Neural crest cell (in vitro differentiated cells): ENCODE results near the gene CDKN1C. TPM values are rescaled to one million over a fixed set of nuclear protein-coding genes. Genes with fewer than 3 reads are reported as not detected.
A peak's percentile ranks its signal among the peaks of the same experiment; 100 is the strongest.

Source experiments
- DNase-seq: peaks from one replicate; pipeline ENCODE4 v3.0.0; 2021; ENCODE audit warnings: low read depth, mixed read lengths, low spot score
- H3K27ac Mint-ChIP-seq: one replicate; pipeline ENCODE4 v1.8.0; 2021; ENCODE audit warnings: mild to moderate bottlenecking, mixed read lengths; ENCODE audit not compliant: unreplicated experiment
- H3K27me3 Mint-ChIP-seq: 2 replicates; pipeline ENCODE4 v1.8.0; 2021; ENCODE audit warnings: low read depth, mild to moderate bottlenecking, mixed read lengths
- H3K36me3 Mint-ChIP-seq: 2 replicates; pipeline ENCODE4 v1.8.0; 2021; ENCODE audit warnings: low read depth, mild to moderate bottlenecking, mixed read lengths
- H3K4me1 Mint-ChIP-seq: 2 replicates; pipeline ENCODE4 v1.8.0; 2021; ENCODE audit warnings: mixed read lengths
- H3K4me3 Mint-ChIP-seq: one replicate; pipeline ENCODE4 v1.8.0; 2021; ENCODE audit warnings: mild to moderate bottlenecking, mixed read lengths
- H3K9me3 Mint-ChIP-seq: 2 replicates; pipeline ENCODE4 v1.8.0; 2021; ENCODE audit warnings: mixed read lengths
- total RNA-seq: library from RNA; stranded (reverse); gene quantifications from 2 replicates; pipeline ENCODE4 v1.2.1, GENCODE V29; 2021
- TF ChIP-seq, protein P1 (sequence below): fragments of 200-600 bp; sonication (generic); conservative IDR thresholded peaks from 2 replicates; pipeline ENCODE4 v1.5.0; 2021; ENCODE audit warnings: antibody characterized with exemption, mild to moderate bottlenecking

Gene CDKN1C
- total RNA-seq, 1 donor from 2014 or later = 78.3 TPM

DNA sequence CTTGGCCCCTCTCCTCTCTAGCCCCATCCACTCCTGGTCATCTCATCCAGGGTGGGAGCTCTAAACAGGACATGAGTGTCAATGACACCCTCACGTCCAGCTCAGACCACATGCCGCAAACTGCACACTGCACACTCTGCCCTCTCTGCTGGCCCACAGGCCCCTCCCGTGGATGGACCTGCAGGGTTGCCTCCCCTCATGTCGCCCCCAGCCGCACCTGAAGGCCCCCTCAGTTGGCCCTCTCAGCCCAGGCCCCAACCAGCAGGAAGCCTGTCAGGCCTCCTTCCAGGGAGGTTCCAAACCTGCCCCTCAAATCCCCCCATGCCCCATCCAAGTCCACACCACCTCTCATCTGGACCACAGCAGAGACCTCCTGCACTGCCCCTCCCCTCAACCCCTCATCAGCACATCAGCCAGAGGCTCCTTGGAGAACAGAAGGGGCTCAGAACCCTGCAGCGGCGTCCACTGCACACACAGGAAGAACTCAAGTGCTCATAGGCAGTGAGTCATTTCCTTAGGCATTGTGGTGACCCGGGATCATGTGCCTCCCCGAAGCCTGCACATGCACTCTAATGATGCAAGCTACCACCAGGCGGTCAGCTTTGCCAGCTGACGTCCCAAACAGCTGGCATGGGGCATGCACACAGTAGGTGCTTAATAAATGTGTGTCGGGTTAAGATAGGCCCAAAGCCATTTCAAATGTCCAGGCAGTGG, 12.9 kb upstream of the CDKN1C start:
- no peaks in the 10 kb centered on the region for H3K9me3 Mint-ChIP-seq
- DNase-seq = no peak
- H3K4me1 Mint-ChIP-seq = peaks cover 37% of the 10 kb centered on the region
- TF ChIP-seq, protein P1, sequence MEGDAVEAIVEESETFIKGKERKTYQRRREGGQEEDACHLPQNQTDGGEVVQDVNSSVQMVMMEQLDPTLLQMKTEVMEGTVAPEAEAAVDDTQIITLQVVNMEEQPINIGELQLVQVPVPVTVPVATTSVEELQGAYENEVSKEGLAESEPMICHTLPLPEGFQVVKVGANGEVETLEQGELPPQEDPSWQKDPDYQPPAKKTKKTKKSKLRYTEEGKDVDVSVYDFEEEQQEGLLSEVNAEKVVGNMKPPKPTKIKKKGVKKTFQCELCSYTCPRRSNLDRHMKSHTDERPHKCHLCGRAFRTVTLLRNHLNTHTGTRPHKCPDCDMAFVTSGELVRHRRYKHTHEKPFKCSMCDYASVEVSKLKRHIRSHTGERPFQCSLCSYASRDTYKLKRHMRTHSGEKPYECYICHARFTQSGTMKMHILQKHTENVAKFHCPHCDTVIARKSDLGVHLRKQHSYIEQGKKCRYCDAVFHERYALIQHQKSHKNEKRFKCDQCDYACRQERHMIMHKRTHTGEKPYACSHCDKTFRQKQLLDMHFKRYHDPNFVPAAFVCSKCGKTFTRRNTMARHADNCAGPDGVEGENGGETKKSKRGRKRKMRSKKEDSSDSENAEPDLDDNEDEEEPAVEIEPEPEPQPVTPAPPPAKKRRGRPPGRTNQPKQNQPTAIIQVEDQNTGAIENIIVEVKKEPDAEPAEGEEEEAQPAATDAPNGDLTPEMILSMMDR = no peak
- H3K27ac Mint-ChIP-seq = peak overlapping the region; percentile 89
- H3K27me3 Mint-ChIP-seq = no peaks in the 10 kb centered on the region
- H3K4me3 Mint-ChIP-seq = peak overlapping the region; percentile 57
- H3K36me3 Mint-ChIP-seq = no peaks in the 10 kb centered on the region

DNA sequence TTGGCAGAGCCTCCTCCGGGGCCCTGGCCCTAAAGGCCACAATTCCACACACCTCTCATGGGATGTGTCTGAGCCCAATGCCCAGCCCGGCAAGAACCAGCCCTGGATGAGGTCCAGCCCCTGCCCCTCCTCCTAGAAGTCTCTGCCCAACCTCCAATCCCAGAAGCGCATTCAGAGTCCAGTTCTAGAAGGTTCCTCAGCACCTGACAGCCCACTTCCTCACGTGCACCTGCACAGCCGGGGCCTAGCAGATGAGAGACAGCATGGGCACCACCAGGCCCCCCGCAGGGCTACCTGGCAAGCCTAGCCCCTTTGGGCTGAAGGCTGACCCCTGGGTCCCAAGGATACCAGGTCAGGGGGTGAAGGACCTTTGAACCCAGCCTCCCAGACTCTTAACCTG, 11.5 kb upstream of the CDKN1C start:
- H3K4me3 Mint-ChIP-seq = no peak overlapping the region
- no peak overlapping the region for H3K27ac Mint-ChIP-seq
- no peak for DNase-seq
- H3K4me1 Mint-ChIP-seq = peaks cover 37% of the 10 kb centered on the region
- no peaks in the 10 kb centered on the region for H3K27me3 Mint-ChIP-seq
- H3K36me3 Mint-ChIP-seq = no peaks in the 10 kb centered on the region
- H3K9me3 Mint-ChIP-seq = no peaks in the 10 kb centered on the region
- TF ChIP-seq, protein P1 = no peak

DNA sequence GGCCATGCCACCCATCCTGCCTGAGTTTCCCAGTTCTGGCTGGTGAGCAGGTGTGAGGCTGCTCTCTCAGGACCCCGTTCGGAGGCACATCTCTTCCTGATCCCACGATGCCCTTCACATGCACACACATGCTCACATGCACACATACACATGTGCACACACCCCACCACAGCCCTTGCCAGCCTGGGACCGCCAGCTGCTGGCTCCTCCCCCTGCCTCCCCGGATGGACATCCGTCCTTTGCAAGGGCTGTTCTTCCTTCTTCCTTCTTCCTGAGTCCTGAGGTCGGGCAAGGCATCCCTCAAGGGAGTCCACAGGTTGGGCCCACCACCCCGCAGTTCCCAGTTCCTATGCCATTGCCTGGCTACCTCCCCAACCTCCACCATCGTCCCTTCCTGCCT, 10.5 kb upstream of the CDKN1C start:
- no peak for DNase-seq
- H3K27me3 Mint-ChIP-seq = no peaks in the 10 kb centered on the region
- no peaks in the 10 kb centered on the region for H3K36me3 Mint-ChIP-seq
- no peak overlapping the region for H3K4me3 Mint-ChIP-seq
- H3K27ac Mint-ChIP-seq = no peak overlapping the region
- TF ChIP-seq, protein P1 = no peak
- peaks cover 35% of the 10 kb centered on the region for H3K4me1 Mint-ChIP-seq
- no peaks in the 10 kb centered on the region for H3K9me3 Mint-ChIP-seq

DNA sequence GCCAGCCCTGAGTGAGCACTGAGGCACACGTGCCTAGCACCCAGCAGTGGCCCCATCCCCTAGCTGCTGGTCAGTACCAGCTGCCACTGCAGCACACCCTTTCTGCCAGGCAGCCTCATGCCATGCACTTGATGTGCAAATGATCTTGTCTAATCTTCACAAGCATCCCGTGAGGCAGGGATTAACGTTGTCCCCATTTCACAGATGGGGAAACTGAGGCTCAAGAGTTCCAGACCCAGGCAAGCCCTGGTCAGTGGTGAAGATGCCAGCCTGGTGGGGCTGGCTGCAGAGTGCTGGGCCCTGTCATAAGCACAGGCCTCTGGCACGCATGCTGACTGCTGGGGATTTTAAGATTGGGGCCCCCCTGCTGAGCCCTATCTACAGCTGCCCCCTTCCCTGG, 8.4 kb upstream of the CDKN1C start:
- TF ChIP-seq, protein P1 = no peak
- Mint-ChIP-seq H3K9me3 (no peaks in the 10 kb centered on the region), H3K36me3 (no peaks in the 10 kb centered on the region), H3K27me3 (no peaks in the 10 kb centered on the region), H3K27ac (no peak overlapping the region), H3K4me1 (peaks cover 17% of the 10 kb centered on the region), H3K4me3 (peak overlapping the region; percentile 27)
- no peak for DNase-seq

DNA sequence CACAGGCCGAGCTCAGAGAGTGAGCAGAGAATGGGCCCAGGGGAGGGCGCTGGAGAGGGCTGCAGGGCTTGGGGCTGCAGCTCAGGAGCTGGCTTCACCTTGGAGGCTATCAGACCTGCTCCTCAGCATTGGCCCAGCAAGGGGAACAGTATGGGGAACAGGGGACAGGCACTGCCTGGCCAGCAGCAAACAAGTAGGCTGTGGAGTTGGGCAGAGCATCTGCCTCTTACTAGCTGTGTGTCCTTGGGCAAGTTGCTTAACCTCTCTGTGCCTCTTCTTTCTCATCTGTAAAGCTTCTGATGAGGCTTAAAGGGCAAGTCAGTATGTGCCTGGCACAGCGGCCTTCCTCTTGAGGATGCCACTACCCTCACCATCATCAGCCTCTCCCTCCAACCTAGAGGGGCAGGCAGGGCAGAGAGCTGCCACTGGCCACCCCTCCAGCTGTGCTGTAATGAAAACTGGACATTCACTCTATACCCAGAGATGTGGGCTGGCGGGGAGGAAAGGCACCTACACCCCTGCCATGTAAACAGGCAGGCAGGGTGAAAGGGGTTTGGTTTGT, 7.5 kb upstream of the CDKN1C start:
- no peak for DNase-seq
- peak overlapping the region; percentile 77 for H3K4me3 Mint-ChIP-seq
- no peaks in the 10 kb centered on the region for H3K36me3 Mint-ChIP-seq
- H3K27ac Mint-ChIP-seq = peak overlapping the region; percentile 43
- peaks cover 12% of the 10 kb centered on the region for H3K4me1 Mint-ChIP-seq
- no peaks in the 10 kb centered on the region for H3K27me3 Mint-ChIP-seq
- TF ChIP-seq, protein P1 = no peak
- H3K9me3 Mint-ChIP-seq = no peaks in the 10 kb centered on the region
